ACHN (cell line): Measurements from ENCODE around the gene DNAI7.
A peak's percentile ranks its signal among the peaks of the same experiment; 100 is the strongest.

ENCODE experiments used
- DNase-seq: peaks from one replicate; pipeline ENCODE4 v3.0.0-alpha.2; 2015
- in situ Hi-C: cut with HindIII; loops from 2 replicates; pipeline ENCODE4 v1.10.0; 2017; ENCODE audit warnings: low sequenced_read_pairs, low pct_ligation_motif_present, low pct_unique_long_range_greater_than_20kb

DNAI7 gene, protein sequence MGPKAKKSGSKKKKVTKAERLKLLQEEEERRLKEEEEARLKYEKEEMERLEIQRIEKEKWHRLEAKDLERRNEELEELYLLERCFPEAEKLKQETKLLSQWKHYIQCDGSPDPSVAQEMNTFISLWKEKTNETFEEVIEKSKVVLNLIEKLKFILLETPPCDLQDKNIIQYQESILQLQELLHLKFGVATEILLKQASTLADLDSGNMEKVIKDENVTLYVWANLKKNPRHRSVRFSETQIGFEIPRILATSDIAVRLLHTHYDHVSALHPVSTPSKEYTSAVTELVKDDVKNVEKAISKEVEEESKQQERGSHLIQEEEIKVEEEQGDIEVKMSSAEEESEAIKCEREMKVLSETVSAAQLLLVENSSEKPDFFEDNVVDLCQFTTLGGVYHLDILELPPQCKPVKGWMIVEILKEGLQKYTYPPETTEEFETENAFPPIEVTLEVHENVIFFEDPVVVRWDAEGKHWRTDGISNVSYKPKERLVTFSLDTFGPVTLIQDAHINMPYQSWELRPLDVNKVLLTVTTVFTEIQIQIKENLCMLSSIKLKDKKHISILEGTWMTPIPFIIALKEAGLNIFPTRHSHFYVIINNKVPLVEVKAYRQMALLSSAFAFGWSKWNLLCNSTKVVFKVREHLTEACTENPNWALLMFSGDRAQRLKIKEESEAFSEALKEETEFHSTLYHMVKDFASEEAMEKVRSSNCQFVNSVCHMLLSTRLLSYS

DNA sequence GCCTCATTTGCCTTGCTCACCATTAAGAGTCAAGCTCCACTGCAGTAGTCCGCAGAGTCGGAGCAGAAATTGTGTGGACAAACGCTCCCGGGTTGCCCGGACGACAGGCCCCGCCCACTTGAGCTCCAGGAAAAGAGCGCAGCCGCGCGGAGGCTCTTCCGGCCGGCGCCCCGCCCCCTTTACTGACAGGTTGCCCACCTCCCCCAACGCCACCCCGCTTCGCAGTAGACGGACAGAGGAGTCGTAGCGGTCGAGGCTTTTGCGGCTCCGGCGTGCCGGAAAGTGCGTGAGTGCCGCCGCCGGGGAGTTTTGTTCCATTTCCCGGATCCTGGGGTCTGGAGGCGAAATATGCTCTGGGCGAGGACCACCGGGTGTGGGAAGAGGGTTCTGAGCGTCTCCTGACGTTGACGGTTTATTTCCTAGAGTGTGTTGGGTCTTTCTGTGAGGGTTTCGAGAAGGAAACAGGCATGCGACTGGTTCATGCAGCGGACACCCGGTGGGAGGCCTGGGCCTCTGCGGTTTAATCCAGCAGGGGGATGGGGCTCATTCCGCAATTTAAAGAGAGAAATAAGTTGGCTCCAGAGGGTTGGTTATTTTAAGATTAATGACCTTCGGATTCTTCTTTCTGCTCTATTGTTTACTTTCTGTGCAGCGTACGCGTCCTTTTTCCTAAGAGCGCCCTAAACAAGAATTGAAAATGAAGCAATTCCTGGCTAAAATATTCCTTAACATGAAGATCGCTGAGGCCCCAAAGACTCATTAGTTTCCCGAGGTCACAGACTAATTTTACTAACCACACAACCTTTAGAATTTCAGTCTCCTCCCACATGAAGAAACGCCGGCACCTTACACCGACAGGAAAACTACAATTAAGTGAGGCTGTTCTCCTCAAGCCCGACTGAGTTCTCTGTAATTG lies at the start of gene DNAI7, which contains the start of gene ETFRF1:
Gene DNAI7 (minus strand): TSS at position 105 of the 916 bp plus-strand sequence. CDS start 82 bp downstream, at position 23.
Gene ETFRF1 (plus strand): TSS at position 182 of the 916 bp plus-strand sequence. CDS start 8,720 bp downstream, outside the sequence.
- in situ Hi-C loops, result no loop called here
- DNase-seq, result peak; percentile 99

DNA sequence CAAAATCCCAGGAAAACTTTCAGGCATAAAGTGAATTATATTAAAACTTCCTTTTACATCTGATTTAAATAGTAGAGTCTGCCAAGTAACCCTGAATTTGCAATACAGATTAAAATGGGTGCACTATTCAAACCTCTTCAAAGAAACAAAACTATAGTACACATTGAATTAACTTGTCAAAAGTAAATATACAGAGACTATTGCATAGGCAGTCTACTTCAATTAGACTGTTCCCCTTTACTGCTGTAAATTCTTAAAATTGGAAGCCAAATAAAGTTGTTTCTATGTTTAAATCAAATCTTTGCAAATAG lies 48.7 kb upstream of the DNAI7 start:
- no peak for DNase-seq
- in situ Hi-C loops, result no loop called here

DNA sequence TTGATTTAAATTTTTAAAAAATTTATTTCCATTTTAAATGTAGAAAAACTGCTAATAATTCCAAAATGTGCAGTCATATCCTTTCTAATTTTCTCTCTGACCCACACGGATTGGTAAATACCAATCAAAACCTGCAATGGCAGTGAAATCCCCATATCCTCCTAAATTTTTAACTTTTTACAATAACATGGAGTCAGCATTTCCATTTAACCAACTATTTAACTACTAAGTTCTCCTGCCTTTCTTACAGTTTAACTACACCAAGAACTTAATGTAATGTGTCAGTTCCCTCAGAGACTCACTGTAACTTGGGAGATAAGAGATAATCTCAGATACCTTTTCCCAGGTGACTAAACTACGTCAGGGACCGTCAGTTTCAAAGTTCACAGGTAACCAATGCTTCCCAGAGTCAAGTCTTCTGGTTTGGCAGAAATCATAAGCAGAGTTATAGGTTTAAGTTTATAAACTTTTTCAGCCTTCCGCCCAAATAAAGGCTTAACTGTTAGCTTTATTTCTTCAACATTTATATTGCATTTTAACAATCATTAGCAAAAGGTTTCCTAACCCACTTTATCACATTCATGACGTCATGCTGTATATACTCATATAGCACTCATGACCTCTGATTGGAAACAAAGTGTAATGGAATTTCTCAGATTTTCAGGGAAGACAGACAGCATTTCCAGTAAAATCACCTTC lies 48.2 kb upstream of the DNAI7 start:
- DNase-seq, result no peak
- in situ Hi-C loops, result no loop called here

DNA sequence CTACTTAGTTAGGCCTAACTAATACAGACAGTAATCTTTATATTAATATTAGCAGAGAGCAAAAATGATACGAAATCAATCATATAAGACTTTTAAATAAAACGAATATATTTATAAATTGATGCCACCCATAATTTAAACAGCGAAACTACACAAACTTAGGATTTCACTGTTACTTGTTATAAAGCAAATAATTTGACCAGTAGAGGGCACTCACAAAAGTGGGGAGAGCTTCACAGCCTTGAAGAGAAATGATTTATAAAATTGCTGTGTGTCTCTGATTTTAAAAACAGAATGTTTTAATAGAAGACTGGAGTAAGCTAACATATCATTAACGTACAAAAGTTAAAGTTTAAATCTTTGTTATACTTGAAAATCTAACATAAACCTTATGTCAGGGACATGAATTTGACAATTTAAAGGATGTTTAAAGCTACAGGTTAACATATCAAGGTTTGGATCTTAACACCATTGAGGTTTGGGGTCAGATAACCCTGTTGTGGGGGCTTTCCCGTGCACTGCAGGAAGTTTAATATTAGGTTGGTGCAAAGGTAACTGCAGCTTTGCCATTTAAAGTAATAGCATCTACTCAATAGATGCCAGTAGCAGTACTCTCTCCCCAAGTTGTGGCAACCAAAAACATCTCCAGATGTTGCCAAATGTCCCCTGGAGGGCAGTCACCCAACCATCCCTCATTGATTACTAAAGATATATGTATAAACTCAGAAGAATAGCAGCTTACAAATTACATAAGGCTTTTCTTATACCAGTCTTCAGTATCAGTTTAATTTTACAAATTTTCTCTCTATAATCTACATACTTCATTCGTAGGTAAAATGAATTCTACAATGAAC lies 46.4 kb upstream of the DNAI7 start:
- peak; percentile 71 for DNase-seq

DNA sequence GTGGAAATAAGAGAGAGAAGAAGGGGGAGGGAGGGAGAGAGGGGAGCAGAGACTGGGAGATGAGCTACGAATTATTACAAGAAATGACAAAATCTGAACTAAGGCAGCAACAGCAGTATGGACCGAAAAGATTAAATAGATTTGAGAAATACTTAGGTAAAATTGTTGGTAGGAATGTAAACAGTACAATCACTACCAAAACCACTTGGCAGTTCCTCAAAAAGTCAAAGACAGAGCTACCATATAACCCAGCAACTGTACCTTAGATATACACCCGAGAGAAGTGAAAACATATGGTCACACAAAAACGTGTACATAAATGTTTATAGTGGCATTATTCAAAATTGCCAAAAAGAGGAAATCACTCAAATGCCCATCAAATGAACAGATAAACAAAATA lies 41.7 kb upstream of the DNAI7 start:
- DNase-seq, result no peak
- in situ Hi-C loops, result no loop called here

More for the DNA sequence above, 46.4 kb upstream of the DNAI7 start:
- in situ Hi-C loops, result no loop called here

DNA sequence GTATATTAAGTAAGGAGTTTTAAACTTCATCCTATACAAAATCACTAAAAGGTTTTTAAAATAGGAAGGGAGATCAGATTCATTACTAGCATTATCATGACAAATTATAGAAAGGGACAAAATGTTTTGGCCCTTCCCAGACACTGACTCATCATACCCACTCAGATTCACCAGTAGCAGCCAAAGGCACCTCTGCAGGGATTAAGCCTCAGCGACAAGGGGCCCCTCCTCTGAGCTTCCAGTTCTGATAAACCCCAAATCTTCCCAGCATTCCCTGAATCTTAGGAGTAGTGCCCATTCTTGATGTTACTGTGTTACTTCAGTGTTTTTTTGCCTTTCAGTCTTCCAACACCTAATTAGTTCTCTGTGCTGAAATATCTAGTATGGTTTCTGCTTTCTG lies 41.2 kb upstream of the DNAI7 start:
- no peak for DNase-seq
- in situ Hi-C loops, result no loop called here

DNA sequence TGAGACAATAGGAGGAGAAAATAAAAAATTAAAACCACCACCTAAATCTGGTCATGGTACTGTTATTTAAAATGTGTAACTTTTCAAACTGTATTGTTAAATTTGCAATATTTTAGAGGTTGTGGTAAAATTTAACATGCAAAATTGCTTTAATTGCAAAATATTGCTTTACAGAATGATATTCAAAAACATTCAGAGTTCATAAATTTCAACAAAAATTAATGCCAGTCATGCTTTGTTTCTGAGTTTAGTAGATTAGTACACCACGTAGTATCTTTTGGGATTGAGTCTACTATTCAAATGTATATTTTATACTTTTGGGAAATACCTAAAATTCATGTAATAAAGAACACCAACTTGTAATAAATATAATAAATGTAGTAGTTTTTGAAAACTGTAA lies 18.4 kb upstream of the DNAI7 start:
- in situ Hi-C loops, result no loop called here

DNA sequence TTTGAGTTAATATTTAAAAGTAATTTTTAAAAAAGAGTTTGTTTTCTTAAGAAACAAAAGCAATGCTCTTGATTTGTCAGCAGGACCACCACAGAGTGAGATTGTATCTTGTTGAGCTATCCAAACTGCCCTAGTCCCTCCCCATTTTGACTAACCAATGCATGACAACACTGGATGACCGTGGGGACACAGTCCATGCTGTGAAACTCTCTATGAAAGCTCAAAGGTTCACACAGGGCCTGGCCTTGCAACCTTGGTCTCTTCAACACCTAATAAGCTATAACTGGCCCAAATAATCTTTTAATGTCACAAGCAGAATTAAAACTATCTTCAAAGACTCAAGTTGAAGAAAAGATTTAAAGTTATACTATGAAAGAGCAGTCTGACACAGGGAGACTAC lies 13.6 kb upstream of the DNAI7 start:
- in situ Hi-C loops, result no loop called here
- DNase-seq, result no peak

More for the DNA sequence above, 18.4 kb upstream of the DNAI7 start:
- no peak for DNase-seq

DNA sequence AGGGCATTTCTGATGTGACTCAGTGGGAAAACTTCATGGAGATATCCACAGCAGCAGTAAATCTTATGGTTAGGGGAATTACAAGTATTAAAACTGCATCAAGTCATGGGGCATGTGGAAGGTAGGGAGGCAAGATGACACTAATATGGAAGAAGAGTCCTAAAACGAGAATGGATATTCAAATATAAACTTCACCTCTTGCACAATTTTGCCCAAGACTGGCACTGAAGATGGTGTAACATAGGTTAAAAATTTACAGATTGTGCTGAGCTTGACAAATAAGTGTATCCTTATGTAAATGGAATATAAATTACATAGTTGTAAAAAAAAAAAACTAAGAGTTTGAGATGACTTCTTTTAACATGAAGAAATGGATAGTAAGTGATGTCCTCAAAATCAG lies 12.9 kb upstream of the DNAI7 start:
- in situ Hi-C loops, result no loop called here
- DNase-seq, result no peak

DNA sequence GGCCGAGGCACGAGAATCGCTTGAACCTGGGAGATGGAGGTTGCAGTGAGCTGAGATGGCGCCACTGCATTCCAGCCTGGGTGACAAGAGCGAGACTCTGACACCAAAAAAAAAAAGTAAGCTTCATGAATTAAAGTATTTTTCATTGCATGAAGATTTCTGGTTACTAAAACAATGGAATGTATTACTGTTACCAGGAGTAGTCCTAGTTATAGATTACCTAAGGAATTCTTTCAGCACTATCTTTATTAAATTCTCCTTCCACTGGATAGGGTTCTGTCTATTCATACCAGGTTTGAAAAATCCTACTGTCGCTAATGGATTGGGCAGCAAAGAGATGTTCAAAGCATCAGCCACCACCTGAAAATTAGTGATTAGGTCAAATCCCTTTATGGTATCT lies 12.5 kb upstream of the DNAI7 start:
- DNase-seq, result no peak
- in situ Hi-C loops, result no loop called here

DNA sequence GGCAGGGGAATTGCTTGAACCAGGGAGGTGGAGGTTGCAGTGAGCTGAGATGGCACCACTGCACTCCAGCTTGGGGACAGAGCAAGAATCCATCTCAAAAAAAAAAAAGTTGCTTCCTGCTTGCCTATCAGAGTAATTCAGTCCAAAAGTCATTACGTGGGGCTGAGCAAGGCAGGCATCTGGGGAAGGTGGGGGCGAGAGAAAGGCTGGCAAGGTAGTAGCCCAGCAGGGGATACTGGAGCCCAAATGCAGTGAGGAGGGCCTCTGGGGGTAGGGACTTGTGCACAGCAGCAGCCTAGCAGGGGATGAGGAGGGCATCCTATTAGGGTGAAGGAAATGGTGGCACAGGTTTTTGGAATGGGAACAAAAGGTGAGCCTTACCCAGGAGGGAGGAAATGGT lies 7.2 kb upstream of the DNAI7 start:
- in situ Hi-C loops, result no loop called here

DNA sequence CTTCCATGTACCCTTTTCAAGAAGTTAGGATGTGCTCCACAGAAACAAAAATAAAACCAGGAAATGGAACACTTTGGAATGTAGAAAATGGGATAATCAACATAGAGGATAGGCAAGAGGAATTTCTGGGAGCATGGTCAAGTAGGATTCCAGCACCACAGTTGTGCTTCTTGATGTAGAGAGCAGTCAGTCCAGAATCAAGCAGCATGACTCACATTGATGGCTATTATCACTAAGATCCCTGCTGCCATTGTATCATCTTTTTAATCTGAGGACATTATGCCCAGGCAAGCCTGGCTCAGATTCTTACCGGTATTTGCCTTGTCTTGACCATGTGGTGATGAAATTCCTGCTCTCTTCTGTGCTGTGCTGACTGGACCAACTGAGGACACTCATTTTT lies 5.7 kb upstream of the DNAI7 start:
- DNase-seq, result peak; percentile 70
- in situ Hi-C loops, result no loop called here

More for the DNA sequence above, 7.2 kb upstream of the DNAI7 start:
- DNase-seq, result no peak

DNA sequence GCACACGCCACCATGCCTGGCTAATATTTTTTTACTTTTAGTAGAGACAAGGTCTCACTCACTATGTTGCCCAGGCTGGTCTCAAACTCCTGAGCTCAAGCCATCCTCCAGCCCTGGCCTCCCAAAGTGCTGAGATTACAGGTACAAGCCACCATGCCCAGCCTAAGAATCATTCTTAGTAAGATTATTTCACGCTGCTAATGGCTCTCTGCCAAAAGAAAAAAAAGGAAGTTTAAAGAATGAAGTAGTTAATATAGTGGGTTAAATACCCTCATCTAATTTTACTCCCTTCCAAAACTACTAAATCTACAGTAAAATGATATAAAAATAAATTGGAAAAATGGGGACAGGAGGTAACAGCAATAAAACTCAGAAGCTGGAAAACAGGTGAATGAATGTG lies 2.6 kb upstream of the DNAI7 start:
- in situ Hi-C loops, result no loop called here
- no peak for DNase-seq

DNA sequence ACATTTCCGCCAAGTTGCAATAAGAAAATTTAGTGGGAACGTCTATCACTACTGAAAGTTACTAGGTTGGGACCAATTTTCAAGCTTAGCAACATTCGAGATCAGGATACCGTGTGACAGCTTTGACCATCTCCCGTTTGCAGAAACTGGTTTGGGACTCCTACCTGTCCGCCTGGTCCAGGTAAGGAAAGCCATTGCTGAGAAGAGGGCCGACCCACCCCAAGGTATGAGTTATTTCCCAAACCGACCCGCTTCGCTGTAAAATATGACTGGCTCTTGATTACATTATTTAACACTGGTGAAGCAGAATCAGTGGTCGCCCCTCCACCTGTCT lies 271 bp downstream of the DNAI7 start:
- no peak for DNase-seq
- in situ Hi-C loops, result no loop called here

DNA sequence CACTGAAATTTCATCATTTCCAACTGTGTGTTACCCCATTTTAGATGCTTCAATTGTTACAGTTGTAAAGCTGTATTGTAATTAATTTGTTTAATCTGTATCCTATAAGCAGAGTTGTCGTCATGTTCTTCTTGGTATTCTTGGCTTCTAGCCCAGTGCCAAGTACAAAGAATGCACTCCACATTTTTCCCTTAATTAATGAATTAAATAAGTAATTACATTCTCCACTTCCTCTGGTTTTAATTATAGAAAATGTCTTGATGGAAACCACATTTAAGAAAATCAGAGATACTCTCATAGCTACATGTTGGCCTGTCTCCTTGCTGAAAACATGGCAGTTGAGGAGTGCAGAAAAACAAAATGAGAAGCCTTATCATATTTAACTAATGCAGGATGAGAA lies 746 bp downstream of the DNAI7 start:
- DNase-seq, result no peak
- in situ Hi-C loops, result no loop called here

DNA sequence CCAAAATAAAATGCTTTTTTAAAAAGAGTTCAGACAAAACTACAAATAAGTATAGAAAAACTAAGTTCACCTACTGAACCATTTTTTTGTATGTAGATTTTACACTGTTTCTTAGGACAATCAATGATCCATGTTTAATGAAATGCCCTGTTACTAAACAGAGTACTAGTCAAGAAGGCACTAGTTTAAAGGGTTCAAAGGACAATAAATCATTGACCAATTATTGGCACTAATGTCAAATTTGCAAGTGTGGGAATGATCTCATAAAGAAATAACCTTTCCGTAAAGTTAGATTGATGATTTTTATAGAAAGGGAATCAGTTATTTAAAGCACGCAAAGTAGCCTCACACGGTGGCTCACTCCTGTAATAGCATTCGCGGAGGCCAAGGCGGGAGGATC lies 4.2 kb downstream of the DNAI7 start:
- in situ Hi-C loops, result no loop called here
- DNase-seq, result no peak

DNA sequence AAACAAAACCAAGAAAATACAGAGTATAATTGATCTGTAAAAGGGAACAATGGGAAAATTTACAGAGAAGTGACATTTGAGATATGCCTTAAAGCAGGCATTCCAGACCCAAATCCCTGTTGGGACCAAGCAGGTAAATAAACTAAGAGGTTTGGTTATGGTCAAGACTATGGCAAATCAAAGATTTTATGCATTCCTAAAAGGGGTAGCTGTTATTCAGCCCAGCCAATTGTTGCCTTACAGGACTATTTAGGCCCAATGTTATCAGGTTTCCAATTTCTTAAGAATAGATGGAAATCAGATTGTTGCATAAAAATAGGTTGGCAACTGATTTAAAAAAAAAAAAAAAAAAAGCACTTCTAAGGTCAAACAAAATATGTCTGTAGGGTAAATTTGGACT lies 5.3 kb downstream of the DNAI7 start:
- in situ Hi-C loops, result no loop called here
- no peak for DNase-seq

DNA sequence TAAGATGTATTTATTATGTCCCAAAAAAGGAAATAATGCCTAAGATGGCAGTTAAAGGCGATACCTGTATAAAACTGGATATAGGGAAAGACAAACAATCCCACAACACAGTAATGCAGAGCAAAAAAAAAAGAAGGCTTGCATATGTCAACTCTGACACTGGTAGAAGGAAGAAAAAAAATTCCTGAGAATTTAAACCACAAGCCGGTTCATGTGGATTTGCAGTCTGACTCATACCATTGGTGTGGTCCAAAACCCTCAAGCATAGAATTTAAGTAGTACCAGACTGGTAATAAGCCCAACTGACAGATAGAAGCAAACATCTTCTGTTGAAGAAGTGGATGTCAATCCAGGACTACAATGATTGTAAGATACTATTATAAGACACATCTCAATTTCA lies 7.2 kb downstream of the DNAI7 start:
- DNase-seq, result peak; percentile 98
- in situ Hi-C loops, result no loop called here
